Gastroesophageal sphincter (tissue), 3 donors: ENCODE measurements around the gene S100A16.

ENCODE experiments used
- EP300 ChIP-seq: sonication (generic); formaldehyde crosslinking; IDR thresholded peaks from one replicate; pipeline ENCODE4 v1.6.1; 2017; ENCODE audit warnings: antibody characterized with exemption, mild to moderate bottlenecking
- POLR2A ChIP-seq, 2 donors: fragments of 450-650 bp; IDR thresholded peaks; one replicate each; pipeline ENCODE4 v1.6.1; 2017; ENCODE audit warnings: antibody characterized with exemption in 2 of 2, mild to moderate bottlenecking in 2 of 2, moderate library complexity in 1 of 2
- POLR2AphosphoS5 ChIP-seq: sonication (generic); formaldehyde crosslinking; IDR thresholded peaks from one replicate; pipeline ENCODE4 v1.6.1; 2017; ENCODE audit warnings: antibody characterized with exemption
- TF ChIP-seq, protein P1 (sequence below), 4 experiments: fragments of 200-600 bp in 2 of 4; fragments of 450-650 bp in 2 of 4; sonication (generic) in 1 of 4; IDR thresholded peaks; one replicate each; pipeline ENCODE4 v1.5.1; 2017 to 2019; ENCODE audit warnings: antibody characterized with exemption in 4 of 4, mild to moderate bottlenecking in 2 of 4, moderate library complexity in 2 of 4

DNA sequence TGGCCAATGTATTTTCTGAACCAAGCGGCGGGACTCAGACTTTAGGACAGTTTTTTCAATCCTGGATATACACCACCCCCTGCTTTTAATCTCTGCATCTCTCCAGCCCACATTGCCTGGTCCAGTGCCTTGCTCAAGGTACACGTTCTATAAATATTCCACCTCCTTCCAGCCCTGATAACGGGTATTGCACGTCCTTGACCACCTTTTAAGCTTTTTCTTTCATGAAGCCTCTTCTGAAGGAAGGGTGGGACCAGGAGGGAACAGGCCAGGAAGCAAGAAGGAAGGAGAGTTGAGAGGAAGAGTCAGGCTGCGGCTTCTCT, 3.4 kb downstream of the S100A16 start:
- TF ChIP-seq, protein P1, sequence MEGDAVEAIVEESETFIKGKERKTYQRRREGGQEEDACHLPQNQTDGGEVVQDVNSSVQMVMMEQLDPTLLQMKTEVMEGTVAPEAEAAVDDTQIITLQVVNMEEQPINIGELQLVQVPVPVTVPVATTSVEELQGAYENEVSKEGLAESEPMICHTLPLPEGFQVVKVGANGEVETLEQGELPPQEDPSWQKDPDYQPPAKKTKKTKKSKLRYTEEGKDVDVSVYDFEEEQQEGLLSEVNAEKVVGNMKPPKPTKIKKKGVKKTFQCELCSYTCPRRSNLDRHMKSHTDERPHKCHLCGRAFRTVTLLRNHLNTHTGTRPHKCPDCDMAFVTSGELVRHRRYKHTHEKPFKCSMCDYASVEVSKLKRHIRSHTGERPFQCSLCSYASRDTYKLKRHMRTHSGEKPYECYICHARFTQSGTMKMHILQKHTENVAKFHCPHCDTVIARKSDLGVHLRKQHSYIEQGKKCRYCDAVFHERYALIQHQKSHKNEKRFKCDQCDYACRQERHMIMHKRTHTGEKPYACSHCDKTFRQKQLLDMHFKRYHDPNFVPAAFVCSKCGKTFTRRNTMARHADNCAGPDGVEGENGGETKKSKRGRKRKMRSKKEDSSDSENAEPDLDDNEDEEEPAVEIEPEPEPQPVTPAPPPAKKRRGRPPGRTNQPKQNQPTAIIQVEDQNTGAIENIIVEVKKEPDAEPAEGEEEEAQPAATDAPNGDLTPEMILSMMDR (IDR thresholded peaks at IDR 0.05), result no peak
- TF ChIP-seq POLR2AphosphoS5 (no peak), POLR2A (IDR thresholded peaks at IDR 0.05) (no peak), EP300 (no peak)
